Raji (cell line): ENCODE results near the gene RRP36.
A peak's percentile ranks its signal among the peaks of the same experiment; 100 is the strongest.

Experiments
- POLR2A ChIP-seq: IDR thresholded peaks from 2 replicates; pipeline ENCODE4 v1.6.1; 2011; ENCODE audit warnings: low read depth, low read length, control low read depth; ENCODE audit not compliant: insufficient read depth

The RRP36 gene, protein sequence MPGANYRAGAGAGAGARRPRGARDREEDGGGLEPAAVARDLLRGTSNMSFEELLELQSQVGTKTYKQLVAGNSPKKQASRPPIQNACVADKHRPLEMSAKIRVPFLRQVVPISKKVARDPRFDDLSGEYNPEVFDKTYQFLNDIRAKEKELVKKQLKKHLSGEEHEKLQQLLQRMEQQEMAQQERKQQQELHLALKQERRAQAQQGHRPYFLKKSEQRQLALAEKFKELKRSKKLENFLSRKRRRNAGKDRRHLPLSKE

DNA sequence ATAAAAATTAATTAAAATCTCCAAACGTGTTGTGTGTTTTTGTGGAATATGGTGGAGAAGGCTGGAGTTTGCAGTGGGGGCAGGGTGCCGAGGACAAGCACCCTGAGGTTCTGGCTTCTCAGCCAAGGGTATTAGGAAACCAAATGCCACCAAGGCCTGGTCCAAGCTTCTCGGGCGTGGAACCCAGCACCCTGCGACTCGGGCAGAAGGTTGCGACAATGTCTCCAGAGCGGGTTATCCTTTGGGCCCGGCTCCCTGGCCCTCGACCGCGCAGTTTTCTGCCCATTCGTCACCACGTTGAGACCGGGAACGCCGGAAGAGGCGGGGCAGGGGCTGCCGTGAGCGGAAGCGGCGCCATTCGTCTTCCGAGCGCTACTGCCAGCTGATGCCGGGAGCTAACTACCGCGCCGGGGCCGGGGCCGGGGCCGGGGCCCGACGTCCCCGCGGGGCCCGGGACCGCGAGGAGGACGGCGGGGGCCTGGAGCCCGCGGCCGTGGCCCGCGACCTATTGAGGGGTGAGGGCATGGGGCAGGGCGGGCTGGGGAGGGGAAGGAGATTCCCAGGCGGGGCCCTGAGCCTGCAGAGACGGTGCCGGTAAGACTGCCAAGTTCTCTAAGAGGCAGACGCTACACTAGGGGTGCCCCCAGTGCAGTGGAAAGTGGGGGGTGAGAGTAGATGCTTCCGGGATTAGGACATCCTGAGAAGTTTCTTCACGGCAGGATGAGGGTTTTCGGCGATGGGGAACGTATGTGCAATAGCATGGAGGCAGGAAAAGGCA, at the start of gene RRP36:
Gene RRP36 (plus strand): TSS at position 354 of the 778 bp plus-strand sequence. CDS start 32 bp downstream, at position 386.
- TF ChIP-seq POLR2A: peak; percentile 73

DNA sequence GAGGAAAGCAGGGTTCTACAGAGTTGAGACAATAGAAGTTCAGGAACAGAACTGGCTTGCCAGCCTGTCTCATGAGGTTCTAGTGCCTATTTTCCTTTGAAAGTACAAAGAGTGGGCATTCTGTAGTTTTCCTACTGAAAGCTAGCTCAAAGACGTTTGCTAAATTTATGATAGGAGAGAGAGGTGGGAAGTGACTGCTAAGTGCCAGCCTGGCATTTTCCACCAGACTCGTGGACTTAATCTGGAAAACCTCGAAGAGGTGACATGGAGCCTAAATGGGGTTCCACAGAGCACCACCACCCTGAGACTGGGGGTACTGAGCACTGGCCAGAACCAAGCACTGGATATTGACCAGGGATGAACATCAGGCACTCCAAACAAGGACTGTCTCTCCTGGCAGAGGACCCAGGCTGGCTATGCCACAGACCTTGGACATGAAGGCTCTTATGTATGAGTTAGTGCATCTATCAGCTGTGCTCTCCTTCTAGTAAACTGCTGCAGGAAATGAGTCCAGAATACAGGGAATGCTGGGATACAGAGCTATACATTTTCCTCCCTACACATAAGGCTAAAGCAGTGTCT, 49.6 kb upstream of the RRP36 start:
- TF ChIP-seq POLR2A: no peak

DNA sequence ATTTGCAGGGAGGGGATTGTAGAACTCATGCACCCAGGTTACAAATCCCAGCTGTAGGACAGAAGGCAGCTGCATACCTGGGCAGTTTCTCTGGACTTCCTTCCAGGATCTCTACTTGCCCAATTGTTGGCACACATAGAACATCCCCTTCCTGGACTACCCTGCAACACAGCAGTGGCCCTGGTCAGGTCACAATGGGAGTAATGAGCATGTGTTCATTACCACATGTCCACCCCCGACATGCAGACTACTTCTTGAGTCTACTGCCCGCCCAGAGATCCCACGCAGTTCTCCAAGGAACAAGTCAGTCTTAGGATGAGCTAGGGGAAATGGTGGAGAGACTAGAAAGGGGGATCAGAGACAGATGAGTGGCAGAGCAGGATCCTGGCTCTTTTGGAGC, 47.5 kb upstream of the RRP36 start:
- no peak for TF ChIP-seq POLR2A

DNA sequence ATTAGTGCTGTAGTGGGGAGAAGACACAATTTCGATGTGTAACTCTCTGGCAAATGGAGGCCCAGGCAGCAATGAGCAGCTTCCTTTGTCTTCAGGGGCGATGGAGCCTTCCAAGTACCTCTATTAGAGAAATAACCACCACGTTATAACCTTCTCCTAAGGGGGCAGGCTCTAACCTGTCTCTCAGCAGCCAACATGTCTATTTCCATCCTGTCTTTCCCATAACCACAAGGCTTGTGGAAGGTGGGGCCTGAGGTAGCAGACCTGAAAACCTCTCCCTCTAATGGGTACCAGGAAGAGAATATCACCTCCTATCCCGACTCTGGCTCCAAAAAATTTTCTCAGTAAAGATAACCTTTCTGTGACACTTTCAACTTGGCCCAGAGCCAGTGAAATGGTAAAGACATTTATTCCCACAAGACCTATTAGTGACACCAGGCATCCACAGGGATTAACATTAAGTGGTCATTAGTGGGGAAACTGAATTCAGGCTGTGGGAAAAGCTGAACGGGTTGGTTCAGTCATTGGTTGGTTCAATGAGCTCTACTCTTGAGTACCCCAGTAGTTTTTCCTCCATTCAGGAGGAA, 46.4 kb upstream of the RRP36 start:
- TF ChIP-seq POLR2A: no peak

DNA sequence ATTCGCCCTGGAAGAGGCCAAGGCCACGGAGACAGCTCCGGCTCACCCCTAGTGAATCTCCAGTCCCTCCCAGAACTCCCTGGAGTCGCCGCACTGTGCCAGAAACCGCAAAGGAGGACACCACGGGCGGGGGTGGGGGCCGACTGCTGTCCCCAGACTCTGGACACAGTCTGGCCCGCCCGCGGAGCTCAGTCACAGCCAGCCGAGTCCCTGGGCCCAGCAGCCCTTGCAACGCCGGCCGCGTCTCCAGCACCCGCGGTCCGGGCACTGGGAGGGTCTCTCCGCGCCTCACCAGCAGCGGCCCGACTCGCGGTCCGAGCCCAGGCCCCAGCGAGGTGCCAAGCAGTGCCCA, 43.0 kb upstream of the RRP36 start:
- TF ChIP-seq POLR2A: no peak

DNA sequence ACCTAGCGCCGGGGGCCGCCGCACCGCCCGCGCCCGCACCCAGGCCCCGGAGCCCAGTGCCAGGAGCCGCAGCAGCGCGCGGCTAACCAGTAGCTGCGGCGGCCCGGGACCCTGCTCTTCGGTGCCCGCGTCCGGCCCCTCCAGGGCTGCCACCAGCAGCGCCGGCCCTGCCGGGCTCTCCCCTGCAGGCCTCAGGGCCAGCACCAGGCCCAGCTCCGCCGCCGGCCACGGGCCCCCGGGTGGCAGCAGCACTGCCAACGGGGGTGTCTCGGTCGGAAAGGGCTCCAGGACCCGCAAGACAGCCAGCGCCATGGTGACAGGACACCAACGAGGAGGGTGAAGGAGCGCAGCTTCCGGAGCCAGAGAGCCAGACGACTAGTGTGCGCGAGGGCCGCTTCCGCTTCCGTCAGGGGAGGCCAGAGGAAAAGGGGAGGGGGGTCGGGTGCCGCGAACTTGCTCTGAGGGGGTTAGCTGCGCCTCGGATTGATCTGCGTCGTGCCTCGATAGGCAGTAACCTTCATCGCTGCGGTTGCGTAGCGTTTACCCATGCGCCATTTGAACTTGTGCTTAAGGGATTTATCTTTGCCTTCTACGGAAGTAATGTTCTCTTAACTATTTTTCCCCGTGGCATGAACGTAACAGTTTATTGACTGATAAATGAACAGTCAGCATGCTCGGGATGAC, 42.4 kb upstream of the RRP36 start, which contains the start of gene PEX6:
Gene PEX6 (minus strand): TSS at position 343 of the 684 bp plus-strand sequence. CDS start 31 bp downstream, at position 312.
- TF ChIP-seq POLR2A: peak; percentile 97

DNA sequence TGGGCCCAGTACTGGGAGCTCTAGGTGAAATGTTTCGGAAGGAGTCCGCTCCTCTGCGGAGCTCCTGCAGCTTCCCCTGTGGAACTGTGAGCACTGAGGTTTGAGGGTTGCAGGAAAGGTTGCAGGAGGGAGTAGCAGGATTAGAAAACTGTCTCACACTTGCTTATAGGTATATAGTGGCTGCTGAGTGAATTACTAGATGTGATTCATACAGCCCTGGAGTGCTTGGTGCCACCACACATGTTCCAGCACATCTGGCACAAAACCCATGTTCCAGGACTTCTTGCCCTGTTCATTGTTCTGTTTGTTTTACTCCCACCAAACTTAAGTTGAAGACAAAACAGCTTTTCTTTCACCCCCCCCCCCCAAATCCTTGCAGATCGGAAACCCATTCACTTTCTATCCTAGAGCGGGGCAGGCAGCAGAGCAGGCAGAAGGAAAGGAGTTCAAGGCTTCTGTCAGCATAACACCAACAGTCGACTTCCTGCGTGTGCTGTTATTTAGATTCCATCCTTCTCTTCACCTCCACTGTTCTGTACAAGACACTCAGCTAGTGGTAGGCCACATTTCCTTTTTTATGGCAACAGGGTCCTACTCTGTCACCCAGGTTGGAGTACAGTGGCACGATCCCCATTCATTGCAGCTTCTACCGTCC, 41.8 kb upstream of the RRP36 start:
- TF ChIP-seq POLR2A: no peak

DNA sequence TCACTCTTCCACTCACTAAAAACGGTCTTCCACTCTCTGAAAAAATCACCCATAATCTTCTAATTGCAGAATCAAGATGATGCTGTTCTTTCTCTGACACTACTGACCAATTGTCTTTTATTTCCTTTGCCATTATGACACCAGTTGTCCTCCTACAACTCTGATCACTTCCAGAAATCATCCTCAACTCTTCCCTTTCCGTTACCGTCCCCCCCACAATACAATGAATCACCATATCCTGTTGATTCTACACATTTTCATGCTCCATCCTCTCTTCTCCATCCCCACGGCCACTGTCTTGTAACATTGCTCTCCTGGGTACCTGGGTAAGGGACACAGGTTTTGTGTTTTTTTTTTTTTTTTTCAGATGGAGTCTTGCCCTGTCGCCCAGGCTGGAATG, 39.6 kb upstream of the RRP36 start:
- TF ChIP-seq POLR2A: no peak

DNA sequence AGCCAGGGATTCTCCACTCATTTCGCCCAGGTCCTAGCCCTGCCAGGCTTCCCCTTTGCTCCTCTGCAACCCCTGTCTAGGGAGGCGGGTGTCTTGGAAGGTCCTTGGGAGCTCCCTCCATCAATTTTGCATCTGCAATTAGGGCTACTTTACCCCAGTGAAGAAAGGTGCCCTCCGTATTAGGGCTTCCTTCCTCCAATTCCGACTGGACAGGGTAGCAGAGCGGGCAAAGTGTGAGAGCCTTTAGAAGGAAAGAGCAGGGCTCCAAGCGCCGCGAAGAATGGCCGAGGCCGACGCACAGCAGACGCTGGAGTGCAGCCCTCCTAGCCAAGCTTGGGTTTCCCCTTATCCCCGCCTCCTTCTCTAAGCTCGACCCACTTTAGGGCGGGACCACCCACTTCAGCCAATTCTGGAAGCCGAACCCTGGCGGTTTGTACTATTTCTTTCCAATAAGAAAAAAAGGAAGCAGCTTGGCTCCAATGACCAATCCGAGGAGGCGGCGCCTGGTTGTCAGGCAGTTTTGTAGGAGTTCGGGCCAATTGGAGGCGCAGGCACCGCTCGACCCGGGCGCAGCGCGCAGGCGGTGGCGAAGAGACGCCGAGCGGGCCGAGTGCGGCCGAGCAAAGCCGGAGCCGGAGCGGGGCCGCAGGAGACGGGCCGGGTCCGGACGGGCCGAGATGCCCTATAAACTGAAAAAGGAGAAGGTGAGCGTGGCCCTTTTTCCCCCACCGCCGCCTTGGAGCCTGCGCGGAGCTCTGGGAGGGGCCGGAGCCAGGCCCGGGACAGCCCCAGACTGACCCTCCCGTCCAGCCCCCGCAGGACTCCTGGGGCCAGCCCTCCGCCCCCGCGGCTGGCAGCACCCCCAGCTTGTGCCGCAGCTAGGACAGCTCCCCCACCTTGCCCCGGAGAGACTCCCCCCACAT, 37.2 kb upstream of the RRP36 start, which contains the start of gene PPP2R5D:
Gene PPP2R5D (plus strand): TSS at position 570 of the 923 bp plus-strand sequence. CDS start 108 bp downstream, at position 678.
- peak; percentile 94 for TF ChIP-seq POLR2A

DNA sequence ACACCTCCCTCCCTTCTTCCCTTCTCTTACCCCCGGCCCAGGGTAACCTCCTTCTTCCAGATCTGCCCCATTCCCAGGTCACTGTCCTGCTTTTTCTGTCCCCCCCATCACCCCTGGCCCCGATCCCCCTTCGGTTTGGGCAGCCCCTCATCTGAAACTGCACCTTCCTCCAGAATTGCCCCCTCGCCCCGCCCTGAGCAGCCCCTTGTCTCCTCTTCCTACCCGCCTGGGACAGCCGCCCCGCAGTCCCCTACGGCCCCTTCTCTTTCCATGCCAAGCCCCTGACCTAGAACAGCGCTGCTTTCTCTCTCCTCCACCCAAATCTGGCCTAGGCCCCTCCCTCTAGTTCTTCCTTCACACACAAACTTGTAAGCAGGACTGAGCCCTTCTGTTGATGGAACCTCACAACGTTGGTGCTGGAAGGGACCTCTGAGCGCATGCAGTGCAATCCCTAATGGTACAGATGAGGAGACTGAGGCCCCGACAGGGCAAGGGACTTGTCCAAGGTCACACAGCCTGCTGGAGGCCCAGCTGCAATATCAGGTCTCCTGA, 36.4 kb upstream of the RRP36 start:
- no peak for TF ChIP-seq POLR2A

DNA sequence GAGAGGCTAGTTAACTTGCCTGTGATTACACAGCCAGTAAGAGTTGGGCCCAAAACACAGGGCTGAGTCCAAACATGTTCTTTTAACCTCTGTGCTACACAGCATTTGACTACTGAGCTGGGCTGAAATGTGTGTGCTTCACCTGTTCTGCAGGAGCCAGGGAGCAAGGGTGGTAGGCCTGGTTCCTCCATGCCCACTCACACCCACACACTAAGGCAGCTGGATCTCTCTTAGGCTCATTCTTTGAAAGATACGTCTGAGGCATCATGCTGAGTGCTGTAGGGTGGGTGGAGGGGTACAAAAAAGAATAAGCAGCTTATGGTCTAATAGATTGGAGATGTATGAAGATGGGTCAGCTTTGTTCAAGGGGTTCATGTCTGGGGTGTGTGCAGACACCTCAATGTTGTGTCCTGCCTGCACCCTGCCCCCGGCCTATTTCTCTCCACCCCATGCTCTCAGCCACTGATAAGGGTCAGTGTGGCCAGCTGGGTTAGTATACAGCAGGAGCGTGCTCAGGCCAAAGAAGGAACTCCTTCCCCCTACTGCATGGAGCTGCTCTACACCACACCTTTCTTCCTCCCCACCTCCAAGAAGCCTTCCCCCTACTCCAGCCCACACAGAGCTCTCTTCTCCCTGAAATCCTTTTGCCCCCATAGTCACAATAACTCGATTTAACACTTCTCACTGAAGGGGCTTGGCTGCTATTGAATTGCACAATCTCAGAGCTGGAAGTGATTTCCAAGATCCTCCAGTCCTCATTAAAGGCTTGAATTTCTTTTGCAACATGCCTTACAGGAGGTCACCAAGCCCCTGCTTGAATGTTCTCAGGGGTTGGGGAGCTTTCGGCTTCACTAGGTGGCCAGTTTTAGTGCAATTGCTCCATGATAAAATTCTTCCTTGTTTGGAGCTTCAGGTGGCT, 33.6 kb upstream of the RRP36 start:
- no peak for TF ChIP-seq POLR2A

DNA sequence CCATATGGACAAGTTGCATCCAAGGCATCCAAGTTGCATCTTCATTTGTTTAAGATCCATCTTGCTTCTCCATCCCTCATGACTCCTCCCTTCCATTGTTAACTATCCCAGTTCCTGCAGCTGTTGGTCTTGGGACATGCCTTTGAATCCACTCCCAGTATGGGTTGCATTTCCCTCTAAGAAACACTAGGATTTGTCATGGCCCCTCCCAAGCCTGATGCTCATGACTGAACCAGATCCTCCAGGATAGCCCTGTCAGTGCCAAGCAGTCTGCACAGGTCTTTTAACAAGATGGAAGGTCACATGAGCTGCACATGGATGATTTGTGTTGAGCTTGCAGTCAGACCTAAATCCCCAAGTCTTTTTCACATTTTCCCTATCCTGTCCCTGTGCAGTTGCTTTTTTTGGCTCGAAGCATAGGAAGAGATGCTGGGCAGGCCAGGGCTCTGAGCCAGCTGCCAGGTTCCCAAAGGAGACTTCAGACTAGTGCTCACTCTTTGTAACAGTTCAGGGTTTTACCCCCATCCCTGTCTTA, 32.9 kb upstream of the RRP36 start:
- no peak for TF ChIP-seq POLR2A
